HCT116 (cell line): ENCODE measurements around the gene ZNF488. TPM values are rescaled to one million over a fixed set of nuclear protein-coding genes. Genes with fewer than 3 reads are reported as not detected.

ENCODE experiments used
- ATAC-seq: fragments of 200-7000 bp; cut with Tn5 transposase; 2 replicates; pipeline ENCODE4 v1.9.1; 2020; ENCODE audit warnings: mild to moderate bottlenecking, moderate library complexity
- BruUV-seq: library from RNA; stranded (reverse); fragments of 400-500 nt; replicated peaks from 2 replicates; lab custom pipeline; 2021; lab: Mats Ljungman, UMichigan
- CTCF ChIA-PET: fragments of 300-600 bp; sonication (Branson Sonifier 250); formaldehyde crosslinking; loops from one replicate; lab custom pipeline; 2021; ENCODE audit warnings: antibody characterized with exemption; lab: Charles Lee
- POLR2A ChIA-PET: fragments of 300-600, 350-600 bp; sonication (Branson Sonifier 250); formaldehyde crosslinking; loops from one replicate; lab custom pipeline; 2021; ENCODE audit warnings: antibody characterized with exemption; lab: Charles Lee
- RAD21 ChIA-PET, 2 experiments: fragments of 300-600 bp; sonication (Branson Sonifier 250); formaldehyde crosslinking; loops; one replicate each; lab custom pipeline; 2023; ENCODE audit warnings: low total read pairs in 2 of 2; ENCODE audit not compliant: uncharacterized antibody in 2 of 2, unreplicated experiment in 2 of 2, low non-redundant PET in 1 of 2; lab: Charles Lee
- DNase-seq: peaks from one replicate; pipeline ENCODE4 v3.0.0-alpha.2; 2010; ENCODE audit warnings: low read depth, low spot score
- H2AFZ ChIP-seq: fragments of 200-600 bp; shearing (Covaris generic), sonication (generic); 2 replicates; pipeline ENCODE4 v1.6.1; 2017; ENCODE audit warnings: low read depth, mixed run types, mixed read lengths, antibody characterized with exemption, low read length; ENCODE audit not compliant: poor library complexity, severe bottlenecking
- H3K27ac ChIP-seq: 2 replicates; pipeline ENCODE4 v1.5.1; 2012; ENCODE audit warnings: low read depth, low read length
- H3K27me3 ChIP-seq: fragments of 200-600 bp; sonication (generic); 2 replicates; pipeline ENCODE4 v1.6.1; 2016; ENCODE audit warnings: mixed run types, low read length, mixed read lengths; ENCODE audit not compliant: insufficient read depth
- H3K36me3 ChIP-seq, 2 experiments: fragments of 200-500 bp in 1 of 2; fragments of 200-600 bp in 1 of 2; sonication (Bioruptor generic) in 1 of 2; sonication (generic) in 1 of 2; 2 replicates each; pipeline versions ENCODE4 v1.5.1 to v1.6.1; 2014 to 2016; ENCODE audit warnings: low read length in 2 of 2, inconsistent platforms in 1 of 2, mixed read lengths in 1 of 2, mixed run types in 1 of 2; ENCODE audit not compliant: insufficient read depth in 2 of 2, control insufficient read depth in 1 of 2
- H3K4me1 ChIP-seq, 2 experiments: fragments of 200-600 bp in 1 of 2; sonication (generic) in 1 of 2; 2 replicates each; pipeline versions ENCODE4 v1.5.1 to v1.6.1; 2012 to 2017; ENCODE audit warnings: low read length in 2 of 2, inconsistent platforms in 1 of 2, mild to moderate bottlenecking in 1 of 2, mixed read lengths in 1 of 2, mixed run types in 1 of 2, moderate library complexity in 1 of 2; ENCODE audit not compliant: insufficient read depth in 2 of 2, control insufficient read depth in 1 of 2
- H3K4me2 ChIP-seq: fragments of 200-600 bp; sonication (generic); 2 replicates; pipeline ENCODE4 v1.6.1; 2017; ENCODE audit warnings: mixed run types, low read length, mixed read lengths
- H3K4me3 ChIP-seq, 2 experiments: fragments of 200-600 bp in 1 of 2; sonication (generic) in 1 of 2; replicated peaks in 1 of 2; 2 replicates each; pipeline ENCODE4 v1.5.1; 2011 to 2016; ENCODE audit warnings: low read length in 2 of 2, control low read depth in 1 of 2, low read depth in 1 of 2, mild to moderate bottlenecking in 1 of 2, mixed read lengths in 1 of 2, mixed run types in 1 of 2
- H3K79me2 ChIP-seq: fragments of 200-600 bp; sonication (generic); 2 replicates; pipeline ENCODE4 v1.6.1; 2017; ENCODE audit warnings: mild to moderate bottlenecking, mixed run types, low read length, moderate library complexity, mixed read lengths; ENCODE audit not compliant: insufficient read depth
- H3K9ac ChIP-seq: fragments of 200-600 bp; sonication (generic); 2 replicates; pipeline ENCODE4 v1.6.1; 2016; ENCODE audit warnings: low read length, mixed read lengths
- H3K9me2 ChIP-seq: fragments of 200-600 bp; sonication (generic), shearing (Covaris generic); 2 replicates; pipeline ENCODE4 v1.6.1; 2017; ENCODE audit warnings: mixed run types, mild to moderate bottlenecking, moderate library complexity; ENCODE audit not compliant: insufficient read depth
- H3K9me3 ChIP-seq, 2 experiments: fragments of 200-500 bp in 1 of 2; fragments of 200-600 bp in 1 of 2; sonication (Bioruptor generic) in 1 of 2; sonication (generic) in 1 of 2; 2 replicates each; pipeline ENCODE4 v1.6.1; 2014 to 2017; ENCODE audit warnings: low read length in 2 of 2, mixed read lengths in 2 of 2, inconsistent platforms in 1 of 2, low read depth in 1 of 2, mild to moderate bottlenecking in 1 of 2, mixed run types in 1 of 2, moderate library complexity in 1 of 2; ENCODE audit not compliant: control insufficient read depth in 1 of 2, insufficient read depth in 1 of 2
- H4K20me1 ChIP-seq: fragments of 200-600 bp; sonication (generic), shearing (Covaris generic); 2 replicates; pipeline ENCODE4 v1.6.1; 2017; ENCODE audit warnings: mixed run types, mild to moderate bottlenecking, moderate library complexity; ENCODE audit not compliant: insufficient read depth
- ATF3 ChIP-seq: IDR thresholded peaks from 2 replicates; pipeline ENCODE4 v1.6.1; 2012
- CBX3 ChIP-seq: IDR thresholded peaks from 2 replicates; pipeline ENCODE4 v1.6.1; 2012; ENCODE audit warnings: low read depth
- EZH2 ChIP-seq: fragments of 200-600 bp; sonication (generic); IDR thresholded peaks from 2 replicates; pipeline ENCODE4 v1.6.1; 2017; ENCODE audit warnings: antibody characterized with exemption, mixed run types
- EZH2phosphoT487 ChIP-seq: fragments of 200-600 bp; IDR thresholded peaks from 2 replicates; pipeline ENCODE4 v1.6.1; 2018; ENCODE audit warnings: antibody characterized with exemption, borderline replicate concordance
- FOSL1 ChIP-seq: IDR thresholded peaks from 2 replicates; pipeline ENCODE4 v1.6.1; 2012; ENCODE audit warnings: low read depth
- JUND ChIP-seq: IDR thresholded peaks from 2 replicates; pipeline ENCODE4 v1.6.1; 2012
- POLR2A ChIP-seq: IDR thresholded peaks from 2 replicates; pipeline ENCODE4 v1.7.0; 2011; ENCODE audit warnings: borderline replicate concordance; ENCODE audit not compliant: insufficient read depth, insufficient read length; ENCODE audit errors: extremely low read depth
- POLR2AphosphoS5 ChIP-seq: IDR thresholded peaks from 2 replicates; pipeline ENCODE4 v1.6.1; 2011; ENCODE audit warnings: mild to moderate bottlenecking, low read depth, low read length, moderate library complexity
- REST ChIP-seq: IDR thresholded peaks from 2 replicates; pipeline ENCODE4 v1.6.1; 2012; ENCODE audit warnings: low read depth
- SP1 ChIP-seq: IDR thresholded peaks from 2 replicates; pipeline ENCODE4 v1.6.1; 2012; ENCODE audit warnings: low read depth
- TCF7L2 ChIP-seq: IDR thresholded peaks from 2 replicates; pipeline ENCODE4 v1.7.0; 2011; ENCODE audit warnings: borderline replicate concordance, inconsistent platforms; ENCODE audit not compliant: insufficient read depth, insufficient read length; ENCODE audit errors: extremely low read depth
- ZFX ChIP-seq: fragments of 450-650 bp; IDR thresholded peaks from 2 replicates; pipeline ENCODE4 v1.6.1; 2017
- intact Hi-C: fragments of 100-400 bp; cut with micrococcal nuclease; formaldehyde crosslinking; loops from 2 replicates; pipeline ENCODE4 v1.10.0; 2022
- total RNA-seq: library from RNA; stranded (reverse); gene quantifications from one replicate; pipeline ENCODE4 v1.2.1, GENCODE V29; 2021; ENCODE audit not compliant: unreplicated experiment

Gene ZNF488
- total RNA-seq, 1 experiment from 2014 or later = 3.9 TPM

GRCh38 chr10:47421057-47421952 is 37.2 kb upstream of the ZNF488 start:
- Histone ChIP-seq H3K4me1 (peaks cover 15 to 36% of the 10 kb centered on the region in 2 experiments), H2AFZ (peak overlapping the region; percentile 42), H4K20me1 (no peaks in the 10 kb centered on the region), H3K36me3 (no peaks in the 10 kb centered on the region), H3K4me3 (peak overlapping the region in 1 of 2 experiments; percentile 4; a peak in 1 of 4 replicates), H3K9me2 (no peaks in the 10 kb centered on the region), H3K27ac (peak overlapping the region; percentile 43; the same call in 1 of the 2 replicates), H3K27me3 (no peaks in the 10 kb centered on the region), H3K9ac (peak overlapping the region; percentile 44), H3K9me3 (no peaks in the 10 kb centered on the region), H3K4me2 (peak overlapping the region; percentile 73), H3K79me2 (no peaks in the 10 kb centered on the region)
- RAD21 ChIA-PET = no interaction called here
- CTCF ChIA-PET = no interaction called here
- DNase-seq (peak; percentile 64), ATAC-seq (peak; percentile 97)
- no TSS peak for BruUV-seq
- intact Hi-C loops = no loop called here
- POLR2A ChIA-PET = interaction anchor here (1.0 to 1.7 kb wide), 2 partner anchors 15 to 37 kb away, joined by 3 to 4 read pairs; partner anchors contain the start of gene ZNF488
- TF ChIP-seq JUND = peak; percentile 66
- TF ChIP-seq POLR2AphosphoS5 = 0 out of 2 replicates have a peak, but pooled peaks have one; percentile 25
- no peak for TF ChIP-seq EZH2phosphoT487
- peak; percentile 87 for TF ChIP-seq FOSL1
- TF ChIP-seq EZH2 = no peak
- no peak for TF ChIP-seq ZFX
- TF ChIP-seq CBX3 = no peak
- TF ChIP-seq POLR2A = no peak
- TF ChIP-seq REST = no peak
- peak; percentile 58 for TF ChIP-seq SP1
- TF ChIP-seq ATF3 = no peak; the same call in 1 of the 2 replicates
- TF ChIP-seq TCF7L2 = peak; percentile 41
